ENCODE results near the gene INCENP. TPM values are rescaled to one million over a fixed set of nuclear protein-coding genes. Genes with fewer than 3 reads are reported as not detected.

INCENP gene
- total RNA-seq, 1 donor from 2014 or later, result 48.0 TPM

- Mint-ChIP-seq H3K27me3 (ENCODE audit: unreplicated experiment) (peaks cover 3% of the 10 kb centered on the region), H3K4me1 (ENCODE audit: low read depth, unreplicated experiment) (peaks cover 14% of the 10 kb centered on the region), H3K36me3 (ENCODE audit: unreplicated experiment) (no peaks in the 10 kb centered on the region), H3K9me3 (ENCODE audit: unreplicated experiment) (peaks cover 3% of the 10 kb centered on the region), H3K27ac (ENCODE audit: unreplicated experiment) (no peak overlapping the region), H3K4me3 (ENCODE audit: unreplicated experiment) (no peak overlapping the region)
- DNase-seq, result no peak
- TF ChIP-seq, protein P1, sequence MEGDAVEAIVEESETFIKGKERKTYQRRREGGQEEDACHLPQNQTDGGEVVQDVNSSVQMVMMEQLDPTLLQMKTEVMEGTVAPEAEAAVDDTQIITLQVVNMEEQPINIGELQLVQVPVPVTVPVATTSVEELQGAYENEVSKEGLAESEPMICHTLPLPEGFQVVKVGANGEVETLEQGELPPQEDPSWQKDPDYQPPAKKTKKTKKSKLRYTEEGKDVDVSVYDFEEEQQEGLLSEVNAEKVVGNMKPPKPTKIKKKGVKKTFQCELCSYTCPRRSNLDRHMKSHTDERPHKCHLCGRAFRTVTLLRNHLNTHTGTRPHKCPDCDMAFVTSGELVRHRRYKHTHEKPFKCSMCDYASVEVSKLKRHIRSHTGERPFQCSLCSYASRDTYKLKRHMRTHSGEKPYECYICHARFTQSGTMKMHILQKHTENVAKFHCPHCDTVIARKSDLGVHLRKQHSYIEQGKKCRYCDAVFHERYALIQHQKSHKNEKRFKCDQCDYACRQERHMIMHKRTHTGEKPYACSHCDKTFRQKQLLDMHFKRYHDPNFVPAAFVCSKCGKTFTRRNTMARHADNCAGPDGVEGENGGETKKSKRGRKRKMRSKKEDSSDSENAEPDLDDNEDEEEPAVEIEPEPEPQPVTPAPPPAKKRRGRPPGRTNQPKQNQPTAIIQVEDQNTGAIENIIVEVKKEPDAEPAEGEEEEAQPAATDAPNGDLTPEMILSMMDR (IDR thresholded peaks at IDR 0.05; ENCODE audit: partially characterized antibody, unreplicated experiment), result no peak
These were observed 4.3 kb downstream of the INCENP start for GRCh38 chr11:62127941-62128770.

- TF ChIP-seq, protein P1 (IDR thresholded peaks at IDR 0.05; ENCODE audit: partially characterized antibody, unreplicated experiment), result no peak
- Mint-ChIP-seq H3K27me3 (ENCODE audit: unreplicated experiment) (peaks cover 3% of the 10 kb centered on the region), H3K4me3 (ENCODE audit: unreplicated experiment) (no peak overlapping the region), H3K9me3 (ENCODE audit: unreplicated experiment) (peaks cover 3% of the 10 kb centered on the region), H3K36me3 (ENCODE audit: unreplicated experiment) (no peaks in the 10 kb centered on the region), H3K27ac (ENCODE audit: unreplicated experiment) (no peak overlapping the region), H3K4me1 (ENCODE audit: low read depth, unreplicated experiment) (peaks cover 14% of the 10 kb centered on the region)
- no peak for DNase-seq
These were observed 5.0 kb downstream of the INCENP start for GRCh38 chr11:62128835-62129234.

DNA sequence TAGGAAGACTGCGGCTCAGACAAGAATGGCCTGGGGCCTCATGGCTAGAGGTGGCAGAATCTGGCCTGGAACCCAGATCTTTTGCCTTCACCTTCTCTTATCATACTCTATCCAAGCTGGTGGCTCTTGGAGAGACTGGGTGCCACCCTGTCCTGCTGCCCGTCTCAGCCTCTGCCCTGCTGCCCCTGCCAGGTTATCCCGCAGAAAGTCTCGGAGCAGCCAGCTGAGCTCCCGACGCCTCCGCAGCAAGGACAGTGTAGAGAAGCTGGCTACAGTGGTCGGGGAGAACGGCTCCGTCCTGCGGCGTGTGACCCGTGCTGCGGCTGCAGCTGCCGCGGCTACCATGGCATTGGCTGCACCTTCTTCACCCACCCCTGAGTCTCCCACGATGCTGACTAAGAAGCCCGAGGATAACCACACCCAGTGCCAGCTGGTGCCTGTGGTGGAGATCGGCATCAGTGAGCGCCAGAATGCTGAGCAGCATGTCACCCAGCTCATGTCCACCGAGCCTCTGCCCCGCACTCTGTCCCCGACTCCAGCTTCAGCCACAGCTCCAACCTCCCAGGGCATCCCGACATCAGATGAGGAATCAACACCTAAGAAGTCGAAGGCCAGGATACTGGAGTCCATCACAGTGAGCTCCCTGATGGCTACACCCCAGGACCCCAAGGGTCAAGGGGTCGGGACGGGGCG is 5.9 kb downstream of the INCENP start:
- no peaks in the 10 kb centered on the region for H3K36me3 Mint-ChIP-seq (ENCODE audit: unreplicated experiment)

DNA sequence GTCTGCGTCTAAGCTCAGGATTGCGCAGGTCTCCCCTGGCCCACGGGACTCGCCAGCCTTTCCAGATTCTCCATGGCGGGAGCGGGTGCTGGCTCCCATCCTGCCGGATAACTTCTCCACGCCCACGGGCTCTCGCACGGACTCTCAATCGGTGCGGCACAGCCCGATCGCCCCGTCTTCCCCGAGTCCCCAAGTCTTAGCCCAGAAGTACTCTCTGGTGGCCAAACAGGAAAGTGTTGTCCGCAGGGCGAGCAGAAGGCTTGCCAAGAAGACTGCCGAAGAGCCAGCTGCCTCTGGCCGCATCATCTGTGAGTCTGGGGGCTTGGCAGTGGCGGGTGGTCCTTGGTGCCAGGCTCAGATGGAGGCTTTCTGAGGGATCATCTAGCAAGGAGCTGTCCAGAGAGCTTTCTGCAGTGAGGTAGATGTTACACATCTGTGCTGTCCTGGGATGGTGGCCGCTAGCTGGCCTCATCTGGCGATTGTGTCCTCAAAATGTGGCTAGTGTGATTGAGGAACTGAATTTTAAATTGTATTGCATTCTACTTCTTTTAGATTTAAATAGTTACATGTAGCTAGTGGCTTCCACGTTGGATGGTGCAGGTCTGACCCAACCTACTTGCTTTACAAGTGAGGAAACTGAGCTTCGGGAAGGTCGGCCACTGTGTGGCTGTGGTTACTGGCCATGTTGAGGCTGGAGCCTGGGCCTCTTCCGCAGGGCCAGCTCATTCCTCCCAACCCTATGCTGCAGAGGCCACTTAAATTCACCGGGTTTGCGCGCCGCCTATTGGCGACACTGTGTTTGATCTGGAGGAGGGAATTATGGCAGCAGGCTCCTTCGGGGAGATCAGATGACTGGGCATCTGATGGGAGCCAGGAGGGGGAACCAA is 6.7 kb downstream of the INCENP start:
- H3K27me3 Mint-ChIP-seq (ENCODE audit: unreplicated experiment), result peaks cover 3% of the 10 kb centered on the region
- H3K27ac Mint-ChIP-seq (ENCODE audit: unreplicated experiment), result no peak overlapping the region
- H3K4me3 Mint-ChIP-seq (ENCODE audit: unreplicated experiment), result no peak overlapping the region
- peaks cover 3% of the 10 kb centered on the region for H3K9me3 Mint-ChIP-seq (ENCODE audit: unreplicated experiment)
- no peaks in the 10 kb centered on the region for H3K36me3 Mint-ChIP-seq (ENCODE audit: unreplicated experiment)
- H3K4me1 Mint-ChIP-seq (ENCODE audit: low read depth, unreplicated experiment), result peaks cover 5% of the 10 kb centered on the region
- TF ChIP-seq, protein P1 (IDR thresholded peaks at IDR 0.05; ENCODE audit: partially characterized antibody, unreplicated experiment), result no peak
- DNase-seq, result no peak

More for the DNA sequence above, 5.9 kb downstream of the INCENP start:
- H3K9me3 Mint-ChIP-seq (ENCODE audit: unreplicated experiment), result peaks cover 3% of the 10 kb centered on the region
- H3K27me3 Mint-ChIP-seq (ENCODE audit: unreplicated experiment), result peaks cover 3% of the 10 kb centered on the region
- H3K27ac Mint-ChIP-seq (ENCODE audit: unreplicated experiment), result no peak overlapping the region
- TF ChIP-seq, protein P1 (IDR thresholded peaks at IDR 0.05; ENCODE audit: partially characterized antibody, unreplicated experiment), result no peak
- DNase-seq, result no peak
- H3K4me3 Mint-ChIP-seq (ENCODE audit: unreplicated experiment), result no peak overlapping the region
- H3K4me1 Mint-ChIP-seq (ENCODE audit: low read depth, unreplicated experiment), result peaks cover 13% of the 10 kb centered on the region

All from glutamatergic neuron (in vitro differentiated cells).